Liver (tissue), 3 donors: ENCODE data around the gene SS18L1.

ENCODE experiments used
- RAD21 ChIP-seq, 2 donors: IDR thresholded peaks; 2 replicates each; pipeline ENCODE4 v1.6.1; 2016; ENCODE audit warnings: antibody characterized with exemption in 2 of 2, mild to moderate bottlenecking in 2 of 2
- TF ChIP-seq, protein P1 (sequence below): IDR thresholded peaks from 2 replicates; pipeline ENCODE4 v1.6.1; 2016; ENCODE audit warnings: antibody characterized with exemption, mild to moderate bottlenecking
- TF ChIP-seq, protein P2 (sequence below): fragments of 150-350 bp; IDR thresholded peaks from 2 replicates; pipeline ENCODE4 v1.5.1; 2017; ENCODE audit warnings: improper control_type of control experiment, low read depth, low read length; ENCODE audit not compliant: missing input control
- donor health status: healthy.
- donor health status: healthy.

GRCh38 chr20:62128502-62128901 lies 15.1 kb upstream of the SS18L1 start:
- TF ChIP-seq, protein P1, sequence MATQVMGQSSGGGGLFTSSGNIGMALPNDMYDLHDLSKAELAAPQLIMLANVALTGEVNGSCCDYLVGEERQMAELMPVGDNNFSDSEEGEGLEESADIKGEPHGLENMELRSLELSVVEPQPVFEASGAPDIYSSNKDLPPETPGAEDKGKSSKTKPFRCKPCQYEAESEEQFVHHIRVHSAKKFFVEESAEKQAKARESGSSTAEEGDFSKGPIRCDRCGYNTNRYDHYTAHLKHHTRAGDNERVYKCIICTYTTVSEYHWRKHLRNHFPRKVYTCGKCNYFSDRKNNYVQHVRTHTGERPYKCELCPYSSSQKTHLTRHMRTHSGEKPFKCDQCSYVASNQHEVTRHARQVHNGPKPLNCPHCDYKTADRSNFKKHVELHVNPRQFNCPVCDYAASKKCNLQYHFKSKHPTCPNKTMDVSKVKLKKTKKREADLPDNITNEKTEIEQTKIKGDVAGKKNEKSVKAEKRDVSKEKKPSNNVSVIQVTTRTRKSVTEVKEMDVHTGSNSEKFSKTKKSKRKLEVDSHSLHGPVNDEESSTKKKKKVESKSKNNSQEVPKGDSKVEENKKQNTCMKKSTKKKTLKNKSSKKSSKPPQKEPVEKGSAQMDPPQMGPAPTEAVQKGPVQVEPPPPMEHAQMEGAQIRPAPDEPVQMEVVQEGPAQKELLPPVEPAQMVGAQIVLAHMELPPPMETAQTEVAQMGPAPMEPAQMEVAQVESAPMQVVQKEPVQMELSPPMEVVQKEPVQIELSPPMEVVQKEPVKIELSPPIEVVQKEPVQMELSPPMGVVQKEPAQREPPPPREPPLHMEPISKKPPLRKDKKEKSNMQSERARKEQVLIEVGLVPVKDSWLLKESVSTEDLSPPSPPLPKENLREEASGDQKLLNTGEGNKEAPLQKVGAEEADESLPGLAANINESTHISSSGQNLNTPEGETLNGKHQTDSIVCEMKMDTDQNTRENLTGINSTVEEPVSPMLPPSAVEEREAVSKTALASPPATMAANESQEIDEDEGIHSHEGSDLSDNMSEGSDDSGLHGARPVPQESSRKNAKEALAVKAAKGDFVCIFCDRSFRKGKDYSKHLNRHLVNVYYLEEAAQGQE = no peak
- TF ChIP-seq, protein P2, sequence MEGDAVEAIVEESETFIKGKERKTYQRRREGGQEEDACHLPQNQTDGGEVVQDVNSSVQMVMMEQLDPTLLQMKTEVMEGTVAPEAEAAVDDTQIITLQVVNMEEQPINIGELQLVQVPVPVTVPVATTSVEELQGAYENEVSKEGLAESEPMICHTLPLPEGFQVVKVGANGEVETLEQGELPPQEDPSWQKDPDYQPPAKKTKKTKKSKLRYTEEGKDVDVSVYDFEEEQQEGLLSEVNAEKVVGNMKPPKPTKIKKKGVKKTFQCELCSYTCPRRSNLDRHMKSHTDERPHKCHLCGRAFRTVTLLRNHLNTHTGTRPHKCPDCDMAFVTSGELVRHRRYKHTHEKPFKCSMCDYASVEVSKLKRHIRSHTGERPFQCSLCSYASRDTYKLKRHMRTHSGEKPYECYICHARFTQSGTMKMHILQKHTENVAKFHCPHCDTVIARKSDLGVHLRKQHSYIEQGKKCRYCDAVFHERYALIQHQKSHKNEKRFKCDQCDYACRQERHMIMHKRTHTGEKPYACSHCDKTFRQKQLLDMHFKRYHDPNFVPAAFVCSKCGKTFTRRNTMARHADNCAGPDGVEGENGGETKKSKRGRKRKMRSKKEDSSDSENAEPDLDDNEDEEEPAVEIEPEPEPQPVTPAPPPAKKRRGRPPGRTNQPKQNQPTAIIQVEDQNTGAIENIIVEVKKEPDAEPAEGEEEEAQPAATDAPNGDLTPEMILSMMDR = no peak
- no peak for TF ChIP-seq RAD21 (IDR thresholded peaks at IDR 0.05)
